Esophagus squamous epithelium (tissue), 4 donors: Measurements from ENCODE around the gene SFRP2.

Experiments used
- POLR2A ChIP-seq, 4 donors: fragments of 450-650 bp; IDR thresholded peaks; one replicate each; pipeline ENCODE4 v1.6.1; 2017; ENCODE audit warnings: antibody characterized with exemption in 4 of 4, mild to moderate bottlenecking in 4 of 4, moderate library complexity in 3 of 4
- TF ChIP-seq, protein P1 (sequence below), 6 experiments: fragments of 450-650 bp in 4 of 6; fragments of 200-600 bp in 2 of 6; sonication (generic) in 2 of 6; IDR thresholded peaks; one replicate each; pipeline ENCODE4 v1.5.1; 2016 to 2019; ENCODE audit warnings: antibody characterized with exemption in 6 of 6, mild to moderate bottlenecking in 4 of 6, moderate library complexity in 4 of 6

GRCh38 chr4:153794006-153794405 lies 5.1 kb upstream of the SFRP2 start:
- TF ChIP-seq, protein P1, sequence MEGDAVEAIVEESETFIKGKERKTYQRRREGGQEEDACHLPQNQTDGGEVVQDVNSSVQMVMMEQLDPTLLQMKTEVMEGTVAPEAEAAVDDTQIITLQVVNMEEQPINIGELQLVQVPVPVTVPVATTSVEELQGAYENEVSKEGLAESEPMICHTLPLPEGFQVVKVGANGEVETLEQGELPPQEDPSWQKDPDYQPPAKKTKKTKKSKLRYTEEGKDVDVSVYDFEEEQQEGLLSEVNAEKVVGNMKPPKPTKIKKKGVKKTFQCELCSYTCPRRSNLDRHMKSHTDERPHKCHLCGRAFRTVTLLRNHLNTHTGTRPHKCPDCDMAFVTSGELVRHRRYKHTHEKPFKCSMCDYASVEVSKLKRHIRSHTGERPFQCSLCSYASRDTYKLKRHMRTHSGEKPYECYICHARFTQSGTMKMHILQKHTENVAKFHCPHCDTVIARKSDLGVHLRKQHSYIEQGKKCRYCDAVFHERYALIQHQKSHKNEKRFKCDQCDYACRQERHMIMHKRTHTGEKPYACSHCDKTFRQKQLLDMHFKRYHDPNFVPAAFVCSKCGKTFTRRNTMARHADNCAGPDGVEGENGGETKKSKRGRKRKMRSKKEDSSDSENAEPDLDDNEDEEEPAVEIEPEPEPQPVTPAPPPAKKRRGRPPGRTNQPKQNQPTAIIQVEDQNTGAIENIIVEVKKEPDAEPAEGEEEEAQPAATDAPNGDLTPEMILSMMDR (IDR thresholded peaks at IDR 0.05): no peak
- TF ChIP-seq POLR2A (IDR thresholded peaks at IDR 0.05): no peak
